Measurements from ENCODE around the gene AHCYL1.
"Not testable (repeated sequence)": the region's sequence is repeated elsewhere in the genome, so short reads cannot be mapped to it uniquely, and the experiment has no call there.

Gene AHCYL1

DNA sequence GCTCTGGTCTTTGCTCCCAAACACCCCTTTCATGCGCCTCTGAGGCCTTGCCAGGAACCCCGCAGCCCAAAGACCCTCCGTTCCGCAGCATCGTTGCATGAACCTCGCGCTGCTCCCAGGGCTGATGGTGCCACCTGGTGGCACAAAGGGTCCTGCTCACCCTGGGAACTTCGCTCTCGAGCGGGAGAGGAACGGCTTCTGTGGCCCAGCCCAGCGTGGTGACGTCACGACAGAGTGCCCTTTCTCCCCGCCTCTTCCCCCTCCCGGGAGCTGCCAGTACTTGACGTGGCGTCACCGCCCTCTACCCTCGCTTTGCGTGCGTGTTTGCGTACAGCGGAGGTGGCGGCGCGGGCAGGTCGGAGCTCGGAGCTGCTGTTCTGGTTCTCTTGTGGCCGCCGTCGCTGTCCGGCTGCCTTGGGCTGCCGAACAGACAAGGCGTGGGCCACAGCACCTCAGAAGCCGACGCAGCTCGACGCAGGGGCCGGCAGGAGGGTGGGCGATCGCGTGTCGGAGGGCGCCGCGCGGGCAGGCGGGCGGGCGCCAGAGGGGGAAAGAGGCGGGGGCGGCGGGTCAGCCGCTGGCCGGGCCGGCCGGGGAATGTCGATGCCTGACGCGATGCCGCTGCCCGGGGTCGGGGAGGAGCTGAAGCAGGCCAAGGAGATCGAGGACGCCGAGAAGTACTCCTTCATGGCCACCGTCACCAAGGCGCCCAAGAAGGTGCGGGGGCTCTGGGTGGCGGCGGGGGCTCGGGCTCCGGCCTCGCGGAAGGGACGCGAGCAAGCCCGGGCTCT is at the start of gene AHCYL1:
Gene AHCYL1 (plus strand): TSS at position 310 of the 791 bp plus-strand sequence. CDS start 288 bp downstream, at position 598.
- H3K27ac ChIP-seq (ENCODE audit: low read depth, low read length), result peak within 1 kb of the TSS; percentile 97
- no peaks in the 10 kb centered on the region for H3K36me3 ChIP-seq (ENCODE audit: control insufficient read depth, insufficient read depth, low read length)
- H3K4me1 ChIP-seq (ENCODE audit: control insufficient read depth, insufficient read depth, low read length), result peaks cover 17% of the 10 kb centered on the region
- no peaks in the 10 kb centered on the region for H3K27me3 ChIP-seq (ENCODE audit: control insufficient read depth, insufficient read depth, low read length)
- H3K9ac ChIP-seq (ENCODE audit: low read length), result peak within 1 kb of the TSS; percentile 74
- peak within 1 kb of the TSS; percentile 73 for H3K4me3 ChIP-seq (ENCODE audit: low read length)

DNA sequence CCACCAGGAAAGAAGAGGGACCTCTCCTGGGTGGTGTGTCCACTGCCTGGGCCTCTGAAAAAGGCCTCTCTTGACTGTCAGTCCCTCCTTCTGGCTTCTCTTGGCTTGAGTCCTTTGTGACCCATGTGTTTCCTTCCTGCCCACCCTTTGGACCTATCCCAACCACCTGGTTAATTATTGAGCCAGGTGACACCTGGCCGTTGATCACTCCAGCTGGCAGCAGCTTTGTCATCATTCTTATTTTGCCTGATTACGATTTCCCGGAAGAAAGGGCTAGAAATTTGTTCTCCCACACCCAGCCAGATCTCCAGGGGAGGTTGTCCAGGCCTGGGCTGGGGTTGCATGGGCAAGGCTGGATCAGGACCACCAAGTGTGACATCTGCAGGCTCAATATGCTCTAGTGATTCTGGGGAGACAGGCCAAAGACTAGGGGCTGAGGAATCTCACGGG is 49.1 kb upstream of the AHCYL1 start:
- Histone ChIP-seq H3K36me3 (ENCODE audit: control insufficient read depth, insufficient read depth, low read length) (no peaks in the 10 kb centered on the region), H3K27ac (ENCODE audit: low read depth, low read length) (no peak overlapping the region), H3K4me1 (ENCODE audit: control insufficient read depth, insufficient read depth, low read length) (no peaks in the 10 kb centered on the region), H3K4me3 (ENCODE audit: low read length) (no peak overlapping the region), H3K9ac (ENCODE audit: low read length) (no peak overlapping the region), H3K27me3 (ENCODE audit: control insufficient read depth, insufficient read depth, low read length) (no peaks in the 10 kb centered on the region)

DNA sequence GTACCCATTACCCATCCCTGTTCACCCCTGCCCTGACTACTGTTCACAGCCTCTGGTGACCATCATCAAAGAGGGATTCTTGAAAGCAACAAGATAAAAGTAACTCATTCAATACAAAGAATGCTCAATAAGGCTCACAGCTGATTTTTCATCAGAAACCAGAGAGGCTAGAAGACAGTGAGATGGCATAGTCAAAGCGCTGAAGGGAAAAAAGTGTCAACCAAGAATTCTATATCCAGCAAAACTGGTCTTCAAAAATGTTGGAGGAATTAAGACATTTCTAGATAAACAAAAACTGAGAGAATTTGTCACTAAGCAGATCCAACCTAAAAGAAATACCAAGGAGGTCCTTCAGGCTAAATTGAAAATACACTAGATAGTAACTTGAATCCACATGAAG is 46.8 kb upstream of the AHCYL1 start:
- no peak overlapping the region for H3K27ac ChIP-seq (ENCODE audit: low read depth, low read length)
- no peaks in the 10 kb centered on the region for H3K4me1 ChIP-seq (ENCODE audit: control insufficient read depth, insufficient read depth, low read length)
- no peaks in the 10 kb centered on the region for H3K27me3 ChIP-seq (ENCODE audit: control insufficient read depth, insufficient read depth, low read length)
- no peak overlapping the region for H3K4me3 ChIP-seq (ENCODE audit: low read length)
- no peaks in the 10 kb centered on the region for H3K36me3 ChIP-seq (ENCODE audit: control insufficient read depth, insufficient read depth, low read length)
- H3K9ac ChIP-seq (ENCODE audit: low read length), result no peak overlapping the region

DNA sequence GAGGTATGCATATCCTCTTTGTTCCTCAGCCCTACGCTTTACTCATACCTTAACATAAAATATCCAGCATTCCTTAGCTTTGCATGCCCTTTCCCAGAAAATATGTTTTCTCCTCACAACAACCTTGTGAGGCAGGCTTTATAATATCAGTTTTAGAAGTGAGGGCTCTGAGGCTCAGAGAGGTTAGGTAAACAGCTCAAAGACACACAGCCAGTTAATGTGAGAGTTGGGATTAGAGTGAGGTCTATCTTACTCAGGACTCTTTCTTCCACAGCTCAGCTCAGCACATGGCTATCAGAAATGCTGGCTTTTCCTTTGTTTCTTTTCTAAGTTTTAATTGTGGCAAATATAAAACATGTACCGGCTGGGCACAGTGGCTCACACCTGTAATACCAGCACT is 46.0 kb upstream of the AHCYL1 start:
- Histone ChIP-seq H3K9ac (ENCODE audit: low read length) (no peak overlapping the region), H3K36me3 (ENCODE audit: control insufficient read depth, insufficient read depth, low read length) (no peaks in the 10 kb centered on the region), H3K27ac (ENCODE audit: low read depth, low read length) (no peak overlapping the region), H3K27me3 (ENCODE audit: control insufficient read depth, insufficient read depth, low read length) (no peaks in the 10 kb centered on the region), H3K4me1 (ENCODE audit: control insufficient read depth, insufficient read depth, low read length) (no peaks in the 10 kb centered on the region), H3K4me3 (ENCODE audit: low read length) (no peak overlapping the region)

DNA sequence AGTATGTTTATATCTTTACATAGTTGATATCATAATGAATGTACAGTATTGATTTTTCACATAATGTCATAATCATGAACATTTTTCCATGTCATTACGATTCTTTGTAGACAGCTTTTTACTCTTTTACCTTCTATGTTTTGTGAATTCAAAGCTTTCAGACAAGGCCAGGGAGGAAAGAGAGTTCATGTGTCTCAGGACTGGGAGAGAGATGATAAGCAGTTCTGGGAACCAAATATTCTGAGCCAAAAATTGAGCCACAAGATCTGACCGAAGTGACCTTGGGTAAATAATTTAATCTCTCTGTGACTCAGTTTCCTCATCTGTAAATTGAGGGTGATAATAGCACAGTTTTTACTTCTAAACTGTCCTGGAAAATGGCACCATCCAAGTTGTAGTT is 42.1 kb upstream of the AHCYL1 start:
- no peak overlapping the region for H3K27ac ChIP-seq (ENCODE audit: low read depth, low read length)

DNA sequence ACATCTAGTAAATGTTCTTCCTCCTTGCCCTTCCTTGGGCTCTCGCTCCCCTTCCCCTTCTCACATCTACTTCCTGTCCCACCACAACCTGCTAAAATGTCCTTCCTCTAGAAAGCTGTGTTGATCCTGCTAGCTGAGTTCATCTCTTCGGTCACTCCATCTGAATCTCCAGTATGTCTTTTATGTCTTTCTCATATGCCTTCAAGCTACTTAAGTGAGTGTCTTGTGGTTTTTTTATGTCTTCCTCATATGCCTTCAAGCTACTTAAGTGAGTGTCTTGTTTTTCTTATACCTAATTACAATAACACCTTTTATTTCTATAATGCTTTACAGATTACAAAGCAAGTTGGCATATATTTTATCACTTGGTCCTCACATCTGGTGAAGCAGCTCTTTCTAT is 40.0 kb upstream of the AHCYL1 start:
- Histone ChIP-seq H3K9ac (ENCODE audit: low read length) (no peak overlapping the region), H3K36me3 (ENCODE audit: control insufficient read depth, insufficient read depth, low read length) (no peaks in the 10 kb centered on the region), H3K4me1 (ENCODE audit: control insufficient read depth, insufficient read depth, low read length) (no peaks in the 10 kb centered on the region), H3K4me3 (ENCODE audit: low read length) (no peak overlapping the region), H3K27me3 (ENCODE audit: control insufficient read depth, insufficient read depth, low read length) (no peaks in the 10 kb centered on the region), H3K27ac (ENCODE audit: low read depth, low read length) (no peak overlapping the region)

More for the DNA sequence above, 42.1 kb upstream of the AHCYL1 start:
- H3K9ac ChIP-seq (ENCODE audit: low read length), result no peak overlapping the region
- H3K4me1 ChIP-seq (ENCODE audit: control insufficient read depth, insufficient read depth, low read length), result no peaks in the 10 kb centered on the region
- H3K27me3 ChIP-seq (ENCODE audit: control insufficient read depth, insufficient read depth, low read length), result no peaks in the 10 kb centered on the region
- no peaks in the 10 kb centered on the region for H3K36me3 ChIP-seq (ENCODE audit: control insufficient read depth, insufficient read depth, low read length)
- H3K4me3 ChIP-seq (ENCODE audit: low read length), result no peak overlapping the region

DNA sequence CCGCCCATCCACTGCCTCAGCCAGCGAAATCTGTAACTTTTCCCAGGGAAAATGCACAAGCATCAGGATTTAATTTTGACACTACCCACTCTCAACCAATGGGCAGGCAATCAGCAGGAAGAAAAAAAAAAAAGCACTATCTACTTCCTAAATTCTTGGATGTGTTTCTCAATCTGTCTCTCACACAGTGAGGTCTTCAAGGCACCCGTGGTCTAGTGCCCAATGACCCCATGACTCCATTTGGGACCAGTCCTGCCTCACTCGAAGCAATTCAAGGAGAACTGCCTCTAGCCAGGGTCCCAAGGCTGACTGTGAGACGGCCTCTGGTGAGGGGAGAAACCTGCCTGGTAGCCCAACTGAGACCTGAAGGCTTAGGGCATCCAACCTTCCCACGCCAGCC is 38.1 kb upstream of the AHCYL1 start:
- H3K9ac ChIP-seq (ENCODE audit: low read length), result no peak overlapping the region
- no peaks in the 10 kb centered on the region for H3K27me3 ChIP-seq (ENCODE audit: control insufficient read depth, insufficient read depth, low read length)
- H3K27ac ChIP-seq (ENCODE audit: low read depth, low read length), result no peak overlapping the region
- no peaks in the 10 kb centered on the region for H3K4me1 ChIP-seq (ENCODE audit: control insufficient read depth, insufficient read depth, low read length)
- H3K36me3 ChIP-seq (ENCODE audit: control insufficient read depth, insufficient read depth, low read length), result no peaks in the 10 kb centered on the region
- no peak overlapping the region for H3K4me3 ChIP-seq (ENCODE audit: low read length)

DNA sequence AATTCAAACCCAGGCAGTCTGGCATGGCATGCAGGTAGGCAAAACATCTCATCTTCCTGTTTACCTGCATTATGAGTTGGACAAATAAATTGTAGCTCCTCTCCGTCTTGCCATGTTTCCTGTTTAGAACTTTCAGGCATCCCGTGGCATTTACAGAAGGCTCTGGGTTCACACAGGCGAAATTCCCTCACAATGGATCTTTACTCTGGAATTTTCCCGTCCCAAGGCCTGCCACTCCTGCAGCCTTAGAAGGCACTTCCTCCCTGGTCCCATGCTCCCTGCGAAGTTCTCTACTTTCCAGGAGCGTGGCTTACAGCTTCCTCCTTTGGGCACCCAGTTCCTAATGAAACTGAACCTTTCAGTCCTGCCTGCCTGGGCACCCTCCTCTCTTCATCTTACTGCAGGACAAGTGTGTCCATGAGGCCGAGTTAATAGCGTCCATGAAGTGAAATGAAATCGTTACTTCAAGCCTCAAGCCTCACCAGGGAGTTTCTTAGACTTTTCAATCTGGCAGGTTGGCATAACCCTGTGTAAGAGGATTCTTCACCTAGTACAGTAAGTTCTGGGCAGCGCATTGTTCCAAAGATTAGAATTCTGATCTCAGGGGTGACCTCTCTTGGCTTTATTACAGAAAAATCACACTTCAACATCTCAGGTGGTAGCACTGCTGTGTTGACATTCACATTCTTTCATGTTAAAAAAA is 36.8 kb upstream of the AHCYL1 start:
- no peak overlapping the region for H3K27ac ChIP-seq (ENCODE audit: low read depth, low read length)
- no peak overlapping the region for H3K9ac ChIP-seq (ENCODE audit: low read length)
- H3K27me3 ChIP-seq (ENCODE audit: control insufficient read depth, insufficient read depth, low read length), result no peaks in the 10 kb centered on the region
- no peaks in the 10 kb centered on the region for H3K4me1 ChIP-seq (ENCODE audit: control insufficient read depth, insufficient read depth, low read length)
- no peak overlapping the region for H3K4me3 ChIP-seq (ENCODE audit: low read length)
- no peaks in the 10 kb centered on the region for H3K36me3 ChIP-seq (ENCODE audit: control insufficient read depth, insufficient read depth, low read length)

DNA sequence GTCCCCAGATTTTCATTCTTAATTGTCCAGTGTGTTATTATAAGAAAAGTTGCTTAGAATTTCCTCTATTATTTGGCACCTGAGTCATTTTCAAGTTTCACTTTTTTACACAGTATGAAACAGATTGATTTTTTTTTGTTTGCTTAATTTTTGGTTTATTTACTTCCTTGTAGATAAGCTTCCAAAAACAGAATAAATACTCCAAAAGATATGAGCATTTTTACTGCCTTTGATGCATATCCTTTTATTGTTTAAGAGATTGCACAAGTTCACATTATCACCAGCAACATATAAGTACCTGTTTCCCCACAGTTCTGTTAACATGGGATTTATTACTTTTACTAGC is 36.3 kb upstream of the AHCYL1 start:
- Histone ChIP-seq H3K36me3 (ENCODE audit: control insufficient read depth, insufficient read depth, low read length) (no peaks in the 10 kb centered on the region), H3K27ac (ENCODE audit: low read depth, low read length) (no peak overlapping the region), H3K4me1 (ENCODE audit: control insufficient read depth, insufficient read depth, low read length) (no peaks in the 10 kb centered on the region), H3K27me3 (ENCODE audit: control insufficient read depth, insufficient read depth, low read length) (no peaks in the 10 kb centered on the region), H3K9ac (ENCODE audit: low read length) (no peak overlapping the region), H3K4me3 (ENCODE audit: low read length) (no peak overlapping the region)

DNA sequence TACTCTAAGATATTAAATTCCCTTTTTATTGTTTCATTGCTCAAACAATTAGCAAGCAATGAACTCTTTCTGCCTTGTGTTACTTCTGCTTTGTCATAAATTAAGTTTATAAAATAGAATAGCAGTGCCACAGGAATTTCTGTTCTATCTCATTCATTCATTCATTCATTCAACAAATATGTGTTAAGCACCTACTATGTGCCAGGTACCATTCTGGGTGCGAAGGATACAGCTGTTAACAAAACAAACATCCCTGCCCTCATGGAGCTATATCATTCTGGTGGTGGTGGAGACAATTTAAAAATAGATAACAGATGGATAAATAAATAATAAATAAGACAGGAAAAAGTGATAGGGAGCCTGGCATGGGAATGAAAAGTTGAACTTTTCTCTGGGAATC is 34.5 kb upstream of the AHCYL1 start:
- H3K4me1 ChIP-seq (ENCODE audit: control insufficient read depth, insufficient read depth, low read length), result peaks cover 6% of the 10 kb centered on the region
- no peak overlapping the region for H3K4me3 ChIP-seq (ENCODE audit: low read length)
- no peak overlapping the region for H3K9ac ChIP-seq (ENCODE audit: low read length)
- no peak overlapping the region for H3K27ac ChIP-seq (ENCODE audit: low read depth, low read length)
- H3K27me3 ChIP-seq (ENCODE audit: control insufficient read depth, insufficient read depth, low read length), result no peaks in the 10 kb centered on the region
- no peaks in the 10 kb centered on the region for H3K36me3 ChIP-seq (ENCODE audit: control insufficient read depth, insufficient read depth, low read length)

DNA sequence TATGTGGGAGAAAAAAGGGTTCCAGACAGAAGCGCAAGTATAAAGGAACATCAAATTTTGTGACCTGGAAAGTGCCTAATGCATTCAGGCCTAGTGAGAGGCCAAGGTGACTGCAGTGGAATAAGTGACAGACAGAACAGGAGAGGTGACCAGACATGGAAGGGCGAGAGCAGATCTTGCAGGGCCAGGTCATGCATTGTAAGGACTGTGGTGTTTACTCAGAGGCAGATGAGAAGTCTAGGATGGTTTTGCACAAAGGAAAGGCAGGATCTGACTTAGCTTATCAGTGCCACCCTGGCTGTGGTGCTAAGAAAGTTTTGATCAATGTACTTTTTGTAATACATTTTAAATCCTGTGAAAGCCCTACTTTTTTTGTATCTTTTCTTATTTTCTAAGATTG is 34.1 kb upstream of the AHCYL1 start:
- no peak overlapping the region for H3K27ac ChIP-seq (ENCODE audit: low read depth, low read length)
- H3K9ac ChIP-seq (ENCODE audit: low read length), result no peak overlapping the region
- H3K36me3 ChIP-seq (ENCODE audit: control insufficient read depth, insufficient read depth, low read length), result no peaks in the 10 kb centered on the region
- no peaks in the 10 kb centered on the region for H3K27me3 ChIP-seq (ENCODE audit: control insufficient read depth, insufficient read depth, low read length)
- peaks cover 6% of the 10 kb centered on the region for H3K4me1 ChIP-seq (ENCODE audit: control insufficient read depth, insufficient read depth, low read length)
- no peak overlapping the region for H3K4me3 ChIP-seq (ENCODE audit: low read length)

DNA sequence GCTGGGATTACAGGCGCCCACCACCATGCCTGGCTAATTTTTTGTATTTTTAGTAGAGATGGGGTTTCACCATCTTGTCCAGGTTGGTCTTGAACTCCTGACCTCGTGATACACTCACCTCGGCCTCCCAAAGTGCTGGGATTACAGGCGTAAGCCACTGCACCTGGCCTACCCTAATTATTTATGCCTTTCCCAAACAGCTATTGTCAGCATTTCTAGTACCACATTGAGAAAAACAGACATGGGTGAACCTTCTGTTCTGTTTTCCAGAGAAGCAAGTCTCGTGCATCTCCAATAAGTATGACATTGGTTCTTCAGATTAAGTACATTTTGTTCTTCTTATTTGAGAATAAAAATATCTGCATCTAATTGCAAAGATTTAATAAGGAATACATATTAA is 33.1 kb upstream of the AHCYL1 start:
- not testable (repeated sequence) for H3K27ac ChIP-seq (ENCODE audit: low read depth, low read length); H3K4me1 ChIP-seq (ENCODE audit: control insufficient read depth, insufficient read depth, low read length); H3K4me3 ChIP-seq (ENCODE audit: low read length); H3K9ac ChIP-seq (ENCODE audit: low read length); H3K27me3 ChIP-seq (ENCODE audit: control insufficient read depth, insufficient read depth, low read length); H3K36me3 ChIP-seq (ENCODE audit: control insufficient read depth, insufficient read depth, low read length)

DNA sequence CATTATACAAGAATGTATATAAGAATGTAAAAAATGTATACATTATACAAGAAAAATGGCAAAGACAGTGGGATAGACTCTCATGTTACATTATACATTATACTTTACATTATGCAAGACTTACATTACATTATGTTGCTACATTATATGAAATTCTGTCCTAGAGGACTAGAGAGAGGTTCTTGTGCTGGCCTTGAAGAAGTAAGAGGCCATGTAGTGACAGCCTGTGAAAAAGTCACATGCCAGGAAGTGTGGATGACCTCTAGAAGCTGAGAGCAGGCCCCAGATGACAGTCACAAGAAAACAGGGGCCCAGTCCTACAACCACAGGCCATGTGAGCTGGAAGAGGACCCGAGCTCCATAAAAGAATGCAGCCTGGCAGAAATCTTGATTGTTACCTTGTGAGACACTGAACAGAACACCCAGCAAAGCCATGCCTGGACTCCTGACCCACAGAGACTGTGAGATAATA is 30.5 kb upstream of the AHCYL1 start:
- Histone ChIP-seq H3K36me3 (ENCODE audit: control insufficient read depth, insufficient read depth, low read length) (no peaks in the 10 kb centered on the region), H3K9ac (ENCODE audit: low read length) (no peak overlapping the region), H3K4me3 (ENCODE audit: low read length) (no peak overlapping the region), H3K4me1 (ENCODE audit: control insufficient read depth, insufficient read depth, low read length) (peaks cover 10% of the 10 kb centered on the region), H3K27me3 (ENCODE audit: control insufficient read depth, insufficient read depth, low read length) (no peaks in the 10 kb centered on the region), H3K27ac (ENCODE audit: low read depth, low read length) (peak overlapping the region; percentile 64)
